ENCODE measurements around the gene SIK3. TPM values are rescaled to one million over a fixed set of nuclear protein-coding genes. Genes with fewer than 3 reads are reported as not detected.

SIK3 gene
- total RNA-seq, 1 experiment from 2014 or later: 31.4 TPM

DNA sequence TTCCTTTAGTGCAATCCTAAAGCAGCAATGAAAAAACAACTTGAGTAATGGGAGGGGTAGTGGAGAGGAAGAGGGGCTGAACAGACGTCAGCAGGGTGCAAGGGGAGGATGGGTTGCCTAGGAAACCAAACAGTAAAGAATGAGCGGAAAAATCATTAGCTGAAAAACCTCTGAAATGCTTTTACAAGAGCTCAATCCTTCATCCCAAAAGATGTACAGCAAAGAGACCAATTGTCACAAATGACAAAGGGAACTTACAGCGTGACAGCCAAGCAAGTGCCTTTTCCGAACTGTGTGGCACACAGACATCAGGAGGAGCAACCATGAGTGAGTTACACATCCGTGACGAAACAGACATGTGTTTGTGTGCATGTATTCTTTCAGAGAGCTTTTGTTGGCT, 104.6 kb downstream of the SIK3 start:
- H3K36me3 Mint-ChIP-seq (ENCODE audit: insufficient read depth in 1 of 3, low read depth in 3 of 3): no peaks in the 10 kb centered on the region
- no peak overlapping the region for H3K9ac ChIP-seq (ENCODE audit: extremely low read depth, insufficient read length, low read length)
- no peaks in the 10 kb centered on the region for H3K27me3 ChIP-seq (ENCODE audit: insufficient read depth, low read length)
- no peak overlapping the region for H2BK5ac ChIP-seq (ENCODE audit: insufficient read length, low read length)
- TF ChIP-seq CTCF (conservative IDR thresholded peaks at IDR 0.05): no peak
- H3K27me3 Mint-ChIP-seq (ENCODE audit: low read depth): no peaks in the 10 kb centered on the region
- H3K4ac ChIP-seq (ENCODE audit: low read depth, low read length): no peak overlapping the region
- no peak for DNase-seq
- H4K8ac ChIP-seq (replicated peaks; ENCODE audit: insufficient read length, low read depth, low read length): no peak overlapping the region
- peaks cover 37 to 45% of the 10 kb centered on the region in 2 experiments for H3K4me1 Mint-ChIP-seq
- peaks cover 6% of the 10 kb centered on the region; the same call in 1 of the 2 replicates for H3K4me1 ChIP-seq (ENCODE audit: insufficient read depth, low read length)
- H3K4me3 Mint-ChIP-seq: no peak overlapping the region
- peak overlapping the region; percentile 42; the same call in 1 of the 2 replicates for H3K14ac ChIP-seq (ENCODE audit: insufficient read depth, low read length)
- H3K4me2 ChIP-seq (ENCODE audit: insufficient read depth, insufficient read length, low read length): no peak overlapping the region
- H2BK120ac ChIP-seq (ENCODE audit: low read depth, low read length, poor library complexity, severe bottlenecking): no peak overlapping the region
- H2AK5ac ChIP-seq (ENCODE audit: insufficient read length, low read length): no peak overlapping the region
- no peaks in the 10 kb centered on the region for H3K79me1 ChIP-seq (ENCODE audit: insufficient read depth, low read depth, low read length, poor library complexity, severe bottlenecking)
- peak overlapping the region; percentile 71 for H2BK12ac ChIP-seq (ENCODE audit: insufficient read length, low read depth, low read length)
- H3T11ph ChIP-seq (ENCODE audit: low read length): no peak overlapping the region
- H4K5ac ChIP-seq (ENCODE audit: insufficient read length, low read depth, low read length): no peak overlapping the region
- no peak overlapping the region for H3K27ac ChIP-seq (ENCODE audit: insufficient read length, low read depth, low read length)
- H2BK20ac ChIP-seq (ENCODE audit: low read depth, low read length, poor library complexity, severe bottlenecking): no peak overlapping the region
- H3K23ac ChIP-seq (ENCODE audit: insufficient read length, low read depth, low read length): no peak overlapping the region
- no peak overlapping the region for H4K91ac ChIP-seq (ENCODE audit: insufficient read length, low read depth, low read length)
- H3K27ac Mint-ChIP-seq: peak overlapping the region; percentile 73 to 86 (median 83); a peak in 4 of 7 replicates
- H2BK15ac ChIP-seq (ENCODE audit: low read depth, low read length): no peak overlapping the region
- no peaks in the 10 kb centered on the region for H3K9me3 Mint-ChIP-seq
- no peaks in the 10 kb centered on the region for H4K20me1 ChIP-seq (ENCODE audit: control insufficient read depth, insufficient read depth, insufficient read length)
- no peaks in the 10 kb centered on the region for H3K23me2 ChIP-seq (ENCODE audit: insufficient read length, low read depth, low read length, poor library complexity, severe bottlenecking)
- H3K18ac ChIP-seq (ENCODE audit: insufficient read length, low read depth, low read length): peak overlapping the region; percentile 99
- no CpG with 5 or more reads among the region's 6 CpGs for WGBS (ENCODE audit: extremely low coverage, insufficient read length, low lambda C conversion rate)
- H3K56ac ChIP-seq (ENCODE audit: insufficient read length, low read depth, low read length): no peak overlapping the region
- no peaks in the 10 kb centered on the region for H3K9me3 ChIP-seq (ENCODE audit: control insufficient read depth, low read depth, low read length)
- peaks cover 4% of the 10 kb centered on the region; the same call in 1 of the 2 replicates for H3K79me2 ChIP-seq (ENCODE audit: insufficient read depth, low read length)
- H2AFZ ChIP-seq (ENCODE audit: low read length): no peak overlapping the region
